HG03354 (cell line): Measurements from ENCODE around the gene ARFIP2.
"Not testable (repeated sequence)": the region's sequence is repeated elsewhere in the genome, so short reads cannot be mapped to it uniquely, and the experiment has no call there.

Experiments used
- ATAC-seq: cut with Tn5 transposase; IDR thresholded peaks from one replicate; pipeline ENCODE4 v1.9.1; 2021; ENCODE audit warnings: mild to moderate bottlenecking; ENCODE audit not compliant: unreplicated experiment, poor library complexity, severe bottlenecking

Gene ARFIP2

GRCh38 chr11:6481012-6481923 lies at the start of gene ARFIP2, which contains the start of gene TIMM10B:
Gene ARFIP2, minus strand, starts transcription at chr11:6481331. Its CDS starts 910 bp downstream, at chr11:6480421.
Gene TIMM10B, plus strand, starts transcription at chr11:6481501. Its CDS starts 16 bp downstream, at chr11:6481517.
- peak; percentile 99 for ATAC-seq

GRCh38 chr11:6530848-6531247 lies 49.7 kb upstream of the ARFIP2 start:
- ATAC-seq, result no peak

- ATAC-seq, result no peak
Measured at GRCh38 chr11:6529266-6529665, 48.1 kb upstream of the ARFIP2 start.

- ATAC-seq, result no peak
Measured at GRCh38 chr11:6526411-6527135, 45.4 kb upstream of the ARFIP2 start.

GRCh38 chr11:6523253-6523652 lies 42.1 kb upstream of the ARFIP2 start:
- no peak for ATAC-seq

- ATAC-seq, result not testable (repeated sequence)
Measured at GRCh38 chr11:6521946-6522345, 40.8 kb upstream of the ARFIP2 start.

GRCh38 chr11:6520265-6520664 lies 39.1 kb upstream of the ARFIP2 start:
- no peak for ATAC-seq

GRCh38 chr11:6516865-6517264 lies 35.7 kb upstream of the ARFIP2 start:
- ATAC-seq, result no peak

GRCh38 chr11:6505577-6506240 lies 24.6 kb upstream of the ARFIP2 start:
- ATAC-seq, result peak; percentile 76

- ATAC-seq, result no peak
Measured at GRCh38 chr11:6504166-6504565, 23.0 kb upstream of the ARFIP2 start.

GRCh38 chr11:6502382-6502781 lies 21.3 kb upstream of the ARFIP2 start:
- ATAC-seq, result no peak

- no peak for ATAC-seq
Measured at GRCh38 chr11:6498544-6498943, 17.4 kb upstream of the ARFIP2 start.

- no peak for ATAC-seq
Measured at GRCh38 chr11:6498121-6498520, 17.0 kb upstream of the ARFIP2 start.

GRCh38 chr11:6497069-6497839 lies 16.1 kb upstream of the ARFIP2 start, which contains the start of gene DNHD1:
Gene DNHD1, plus strand, starts transcription at chr11:6497280. Its CDS starts 936 bp downstream, at chr11:6498216.
- ATAC-seq, result no peak

- no peak for ATAC-seq
Measured at GRCh38 chr11:6489306-6489705, 8.2 kb upstream of the ARFIP2 start.

GRCh38 chr11:6488821-6489220 lies 7.7 kb upstream of the ARFIP2 start:
- no peak for ATAC-seq

- no peak for ATAC-seq
Measured at GRCh38 chr11:6488342-6488741, 7.2 kb upstream of the ARFIP2 start.

GRCh38 chr11:6486938-6487337 lies 5.8 kb upstream of the ARFIP2 start:
- no peak for ATAC-seq

GRCh38 chr11:6486256-6486655 lies 5.1 kb upstream of the ARFIP2 start:
- no peak for ATAC-seq
